Heart right ventricle (tissue), 16 donors: ENCODE data around the gene LRIG1. TPM values are rescaled to one million over a fixed set of nuclear protein-coding genes. Genes with fewer than 3 reads are reported as not detected.

ENCODE experiments used
- ATAC-seq, 8 donors: fragments of 200-7000 bp; cut with Tn5 transposase; one replicate each; pipeline ENCODE4 v1.9.1; 2020; ENCODE audit warnings: mild to moderate bottlenecking in 8 of 8, moderate library complexity in 8 of 8, moderate number of reproducible peaks in 1 of 8
- DNase-seq, 2 donors: peaks; one replicate each; pipeline ENCODE4 v3.0.0-alpha.2; 2020
- H3K27ac ChIP-seq, 10 donors: fragments of 200-600 bp; sonication (generic) in 2 of 10; one replicate each; pipeline versions ENCODE4 v1.5.0 to v1.8.0; 2020 to 2022; ENCODE audit warnings: mild to moderate bottlenecking in 3 of 10
- H3K27me3 ChIP-seq, 7 donors: fragments of 200-600 bp; one replicate each; pipeline ENCODE4 v1.8.0; 2021 to 2022; ENCODE audit warnings: mild to moderate bottlenecking in 2 of 7
- H3K36me3 ChIP-seq, 9 donors: fragments of 200-600 bp; sonication (generic) in 1 of 9; one replicate each; pipeline versions ENCODE4 v1.5.0 to v1.8.0; 2020 to 2022; ENCODE audit warnings: mild to moderate bottlenecking in 2 of 9
- H3K4me1 ChIP-seq, 9 donors: fragments of 200-600 bp; sonication (generic) in 1 of 9; one replicate each; pipeline versions ENCODE4 v1.5.0 to v1.8.0; 2020 to 2022; ENCODE audit warnings: mild to moderate bottlenecking in 4 of 9
- H3K4me3 ChIP-seq, 10 donors: fragments of 200-600 bp; sonication (generic) in 2 of 10; one replicate each; pipeline versions ENCODE4 v1.5.0 to v1.8.0; 2020 to 2022; ENCODE audit warnings: mild to moderate bottlenecking in 7 of 10, moderate library complexity in 2 of 10
- H3K9me3 ChIP-seq, 11 donors: fragments of 200-600 bp in 10 of 11; sonication (generic) in 2 of 11; one replicate each; pipeline versions ENCODE4 v1.5.0 to v1.8.0; 2013 to 2022; ENCODE audit warnings: mild to moderate bottlenecking in 2 of 11, control low read depth in 1 of 11, moderate library complexity in 1 of 11
- WGBS, 2 donors: extraction: QIAGEN DNeasy Blood & Tissue Kit; methylation state at CpG; one replicate each; pipeline ENCODE4 v1.1.7; 2013; ENCODE audit warnings: inconsistent platforms in 1 of 2; 5-methylcytosine and 5-hydroxymethylcytosine counted together
- intact Hi-C, 10 donors: fragments of 100-400 bp; cut with DNase I; formaldehyde crosslinking; loops; one replicate each; pipeline versions ENCODE4 v1.11.1 to v1.14.2; 2022
- polyA plus RNA-seq, 2 donors: library from polyadenylated mRNA; stranded (reverse); fragments of 200-250 nt; gene quantifications; one replicate each; pipeline ENCODE4 v1.2.3, GENCODE V29; 2013
- total RNA-seq, 10 donors: library from RNA; stranded (reverse); fragmentation: NEBNext Ultra II Directional in 3 of 10; extraction: Animal tissue kit (Norgen Biotek cat#: 25700) in 3 of 10; gene quantifications; one replicate each; pipeline versions ENCODE4 v1.2.1 to v1.2.4, GENCODE V29; 2021 to 2023
- TF ChIP-seq, protein P1 (sequence below), 9 donors: fragments of 200-600 bp; sonication (generic) in 2 of 9; IDR thresholded peaks; one replicate each; pipeline versions ENCODE4 v1.5.0 to v1.8.0; 2021 to 2022; ENCODE audit warnings: antibody characterized with exemption in 9 of 9, mild to moderate bottlenecking in 5 of 9, moderate library complexity in 1 of 9
- donor health status: Arrhythmogenic right ventricular cardiomyopathy.
- donor health status: ischemic (EF 13 %, LVEDD 7.1; RV severe dilation, severe dysfunction).
- donor health status: healthy with polysubstance abuse.
- donor health status: DM: no; HTN: yes; CAD: no.
- donor health status: DM: no; HTN: no; CAD: no.
- donor health status: ischemic (EF 25% LVEDD 6.9; RV normal size, moderate dysfunction).
- donor health status: ischemic (EF 25% LVEDD 5.7; RV mildly dilated, moderate dysfunction).
- donor health status: healthy.
- donor health status: DM: yes; HTN: yes; CAD: no.
- donor health status: Ischemic cardiomyopathy.
- donor health status: ischemic (EF 35%, LVEDD 5.7; RV mildly dilated, moderate dysfunction).
- donor health status: nonischemic (EF 11% LVEDD 7.7; RV severe dilation, severe dysfunction).
- donor health status: DM: yes; HTN: yes; CAD: no.
- donor health status: PGD.
- donor health status: ischemic (EF 29% LVEDD 5.4; RV normal size, mild dysfunction).
- donor health status: nonischemic (EF 23%, LVEDD 6.1; RV moderate dilation, normal function).

Gene LRIG1
- total and polyA plus RNA-seq, 12 donors, result 23.8 to 109 (median 94.2) TPM

- H3K27me3 ChIP-seq, result no peaks in the 10 kb centered on the region
- DNase-seq, result no peak
- peaks cover 0 to 5% (median 0%) of the 10 kb centered on the region in 11 donors for H3K9me3 ChIP-seq
- H3K4me1 ChIP-seq, result peaks cover 13 to 99% (median 72%) of the 10 kb centered on the region in 9 donors
- WGBS, 2 donors, result 84 to 88% methylated on average over 9 of the region's 9 CpGs
- TF ChIP-seq, protein P1, sequence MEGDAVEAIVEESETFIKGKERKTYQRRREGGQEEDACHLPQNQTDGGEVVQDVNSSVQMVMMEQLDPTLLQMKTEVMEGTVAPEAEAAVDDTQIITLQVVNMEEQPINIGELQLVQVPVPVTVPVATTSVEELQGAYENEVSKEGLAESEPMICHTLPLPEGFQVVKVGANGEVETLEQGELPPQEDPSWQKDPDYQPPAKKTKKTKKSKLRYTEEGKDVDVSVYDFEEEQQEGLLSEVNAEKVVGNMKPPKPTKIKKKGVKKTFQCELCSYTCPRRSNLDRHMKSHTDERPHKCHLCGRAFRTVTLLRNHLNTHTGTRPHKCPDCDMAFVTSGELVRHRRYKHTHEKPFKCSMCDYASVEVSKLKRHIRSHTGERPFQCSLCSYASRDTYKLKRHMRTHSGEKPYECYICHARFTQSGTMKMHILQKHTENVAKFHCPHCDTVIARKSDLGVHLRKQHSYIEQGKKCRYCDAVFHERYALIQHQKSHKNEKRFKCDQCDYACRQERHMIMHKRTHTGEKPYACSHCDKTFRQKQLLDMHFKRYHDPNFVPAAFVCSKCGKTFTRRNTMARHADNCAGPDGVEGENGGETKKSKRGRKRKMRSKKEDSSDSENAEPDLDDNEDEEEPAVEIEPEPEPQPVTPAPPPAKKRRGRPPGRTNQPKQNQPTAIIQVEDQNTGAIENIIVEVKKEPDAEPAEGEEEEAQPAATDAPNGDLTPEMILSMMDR (IDR thresholded peaks at IDR 0.05), result no peak
- intact Hi-C loops, result no loop called here
- ATAC-seq, result no peak
- H3K4me3 ChIP-seq, result no peak overlapping the region
- peak overlapping the region in 1 of 10 donors; percentile 2 for H3K27ac ChIP-seq
- no peaks in the 10 kb centered on the region for H3K36me3 ChIP-seq
Observed at GRCh38 chr3:66475386-66476020, 25.3 kb downstream of the LRIG1 start.

GRCh38 chr3:66473692-66474091 lies 27.1 kb downstream of the LRIG1 start:
- Histone ChIP-seq H3K4me1 (peaks cover 8 to 94% (median 66%) of the 10 kb centered on the region in 9 donors), H3K27me3 (no peaks in the 10 kb centered on the region), H3K4me3 (no peak overlapping the region), H3K36me3 (no peaks in the 10 kb centered on the region), H3K9me3 (no peaks in the 10 kb centered on the region), H3K27ac (peak overlapping the region in 3 of 10 donors; percentile 2 to 37 (median 21))
- ATAC-seq (peak in 4 of 8 donors; percentile 13 to 47 (median 36)), DNase-seq (no peak)
- 53 to 67% methylated on average over 11 of the region's 11 CpGs for WGBS, 2 donors
- intact Hi-C loops, result no loop called here
- TF ChIP-seq, protein P1 (IDR thresholded peaks at IDR 0.05), result no peak

- intact Hi-C loops, result no loop called here
- no peaks in the 10 kb centered on the region for H3K27me3 ChIP-seq
- TF ChIP-seq, protein P1 (IDR thresholded peaks at IDR 0.05), result no peak
- peaks cover 8 to 92% (median 67%) of the 10 kb centered on the region in 9 donors for H3K4me1 ChIP-seq
- peak overlapping the region in 3 of 10 donors; percentile 2 to 37 (median 21) for H3K27ac ChIP-seq
- WGBS, 2 donors, result 41 to 52% methylated on average over 4 of the region's 4 CpGs
- no peaks in the 10 kb centered on the region for H3K9me3 ChIP-seq
- DNase-seq (no peak), ATAC-seq (peak in 5 of 8 donors; percentile 40 to 60 (median 51))
- H3K36me3 ChIP-seq, result no peaks in the 10 kb centered on the region
- H3K4me3 ChIP-seq, result peak overlapping the region in 1 of 10 donors; percentile 3
Observed at GRCh38 chr3:66473181-66473580, 27.6 kb downstream of the LRIG1 start.

- Histone ChIP-seq H3K9me3 (no peaks in the 10 kb centered on the region), H3K4me3 (peak overlapping the region in 1 of 10 donors; percentile 3), H3K27ac (peak overlapping the region in 1 of 10 donors; percentile 21), H3K36me3 (no peaks in the 10 kb centered on the region), H3K4me1 (peaks cover 8 to 92% (median 63%) of the 10 kb centered on the region in 9 donors), H3K27me3 (no peaks in the 10 kb centered on the region)
- 52 to 64% methylated on average over 12 of the region's 12 CpGs for WGBS, 2 donors
- peak in 4 of 8 donors; percentile 24 to 73 (median 49) for ATAC-seq
- TF ChIP-seq, protein P1 (IDR thresholded peaks at IDR 0.05), result no peak
- intact Hi-C loops, result no loop called here
- no peak for DNase-seq
Observed at GRCh38 chr3:66472313-66473134, 28.3 kb downstream of the LRIG1 start.
